NCI-H2081 (cell line): Measurements from ENCODE around the gene IFT52.
A peak's percentile ranks its signal among the peaks of the same experiment; 100 is the strongest.
"Not testable (repeated sequence)": the region's sequence is repeated elsewhere in the genome, so short reads cannot be mapped to it uniquely, and the experiment has no call there.

Experiments used
- DNase-seq, 2 experiments: peaks; one replicate each; lab custom pipeline; 2025; lab: John Stamatoyannopoulos, UW

IFT52 gene

GRCh38 chr20:43651650-43652184 is 61.0 kb downstream of the IFT52 start:
- DNase-seq: not testable (repeated sequence)

DNA sequence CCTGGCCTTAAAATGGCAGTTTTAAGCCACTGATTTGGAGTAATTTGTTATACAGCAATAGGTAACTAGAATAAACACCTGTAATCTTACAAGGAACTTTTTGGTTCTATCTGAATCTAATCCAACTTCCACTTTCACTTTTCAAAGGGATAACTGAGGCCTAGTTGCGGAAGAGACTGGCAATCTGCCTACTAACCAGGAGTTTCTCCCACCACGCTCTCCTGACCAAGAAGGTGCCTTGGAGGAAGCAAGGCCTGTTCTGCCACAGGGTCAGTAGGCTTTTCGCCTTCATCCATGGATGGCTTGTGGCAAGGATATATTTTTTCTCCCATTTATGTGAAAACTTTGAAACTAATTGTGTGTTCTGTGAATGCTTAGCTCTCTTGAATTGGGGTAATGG is 63.2 kb downstream of the IFT52 start:
- DNase-seq: no peak

DNA sequence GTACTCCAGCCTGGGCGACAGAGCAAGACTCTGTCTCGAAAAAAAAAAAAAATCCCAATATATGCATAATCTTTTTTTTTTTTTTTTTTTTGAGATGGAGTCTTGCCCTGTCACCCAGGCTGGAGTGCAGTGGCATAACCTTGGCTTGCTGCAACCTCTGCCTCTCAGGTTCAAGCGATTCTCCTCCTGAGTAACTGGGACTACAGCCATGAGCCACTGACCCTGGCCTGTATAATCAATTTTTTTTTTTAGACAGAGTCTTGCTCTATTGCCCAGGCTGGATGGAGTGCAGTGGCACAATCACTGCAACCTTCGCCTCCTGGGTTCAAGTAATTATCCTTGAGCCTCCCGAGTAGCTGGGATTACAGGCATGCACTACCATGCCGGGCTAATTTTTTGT is 64.4 kb downstream of the IFT52 start:
- DNase-seq: not testable (repeated sequence)

DNA sequence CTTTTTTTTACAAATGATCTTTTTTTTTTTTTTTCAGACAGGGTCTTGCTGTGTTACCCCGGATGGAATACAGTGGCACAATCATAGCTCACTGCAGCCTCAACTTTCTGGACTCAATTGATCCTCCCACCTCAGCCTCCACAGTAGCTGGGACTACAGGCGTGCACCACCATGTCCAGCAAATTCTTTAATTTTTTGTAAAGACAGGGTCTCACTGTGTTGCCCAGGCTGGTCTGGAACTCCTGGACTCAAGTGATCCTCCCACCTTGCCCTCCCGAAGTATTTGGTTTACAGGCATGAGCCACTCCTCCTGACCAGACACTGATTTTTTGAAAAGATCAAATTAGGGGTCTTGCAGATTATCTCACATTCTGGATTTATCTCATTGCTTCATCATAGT is 65.2 kb downstream of the IFT52 start:
- no peak for DNase-seq

DNA sequence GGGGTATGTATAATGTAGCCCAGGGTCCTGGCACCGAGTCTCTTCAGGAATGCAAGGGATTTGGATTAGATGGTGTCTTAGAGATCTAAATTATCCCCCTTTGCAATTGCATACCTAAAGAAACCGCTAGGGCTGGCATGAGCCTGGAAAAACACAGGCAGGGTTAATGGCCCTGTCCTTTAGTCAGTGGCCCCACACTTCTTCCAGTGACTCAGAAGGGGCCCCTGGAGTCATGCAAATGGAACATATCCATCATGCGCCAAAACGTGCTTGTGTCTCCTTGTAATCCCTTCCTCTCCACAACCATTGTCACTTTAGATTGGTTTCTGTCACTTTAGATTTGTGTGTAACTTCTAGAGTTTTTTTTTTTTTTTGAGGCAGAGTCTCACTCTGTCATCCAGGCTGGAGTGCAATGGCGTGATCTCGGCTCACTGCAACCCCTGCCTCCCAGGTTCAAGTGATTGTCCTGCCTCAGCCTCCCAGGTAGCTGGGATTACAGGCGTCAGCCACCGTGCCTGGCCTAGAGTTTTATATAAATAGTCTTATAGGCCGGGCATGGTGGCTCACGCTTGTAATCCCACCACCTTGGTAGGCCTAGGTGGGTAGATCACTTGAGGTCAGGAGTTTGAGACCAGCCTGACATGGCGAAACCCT is 67.5 kb downstream of the IFT52 start:
- no peak for DNase-seq

GRCh38 chr20:43658723-43659419 is 68.1 kb downstream of the IFT52 start:
- DNase-seq: no peak

- DNase-seq: no peak
Measured at GRCh38 chr20:43662943-43663655, 72.4 kb downstream of the IFT52 start.

DNA sequence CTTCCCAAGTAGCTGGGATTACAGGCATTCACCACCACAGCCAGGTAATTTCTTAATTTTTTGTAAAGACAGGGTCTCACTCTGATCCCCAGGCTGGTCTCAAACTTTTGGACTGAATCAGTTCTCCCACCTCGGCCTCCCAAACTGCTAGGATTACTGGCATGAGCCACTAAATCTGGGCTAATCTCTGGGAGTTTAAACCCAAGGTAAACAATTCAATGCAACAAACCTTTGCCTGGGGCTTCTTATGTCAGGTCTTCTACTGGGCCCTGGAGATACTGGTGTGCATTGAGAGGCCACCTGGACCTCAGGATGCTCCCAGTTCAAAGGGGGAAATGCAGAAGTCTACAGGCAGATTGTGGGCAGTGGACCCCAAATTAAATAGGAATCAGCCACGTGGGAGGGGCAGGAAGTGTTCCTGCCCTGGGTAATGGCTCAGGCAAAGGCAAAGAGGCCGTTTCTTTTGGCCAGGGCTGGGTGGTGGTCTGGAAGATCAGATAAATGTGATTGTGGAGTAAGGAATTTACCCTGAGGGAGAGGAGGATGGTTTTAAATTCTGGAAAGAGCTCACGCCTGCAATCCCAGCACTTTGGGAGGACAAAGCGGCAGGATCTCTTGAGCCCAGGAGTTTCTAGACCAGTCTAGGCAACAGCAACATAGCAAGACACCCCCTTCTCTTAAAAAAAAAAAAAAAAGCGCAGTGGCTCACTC is 74.9 kb downstream of the IFT52 start:
- DNase-seq: no peak

- DNase-seq: peak; percentile 60 to 62
Measured at GRCh38 chr20:43666376-43667328, 75.9 kb downstream of the IFT52 start, which contains the start of gene MYBL2. Gene MYBL2 (plus strand): TSS chr20:43667114. CDS start chr20:43667284, 170 bp downstream.

GRCh38 chr20:43667341-43668132 is 76.8 kb downstream of the IFT52 start:
- DNase-seq: peak in 1 of 2 experiments; percentile 23

DNA sequence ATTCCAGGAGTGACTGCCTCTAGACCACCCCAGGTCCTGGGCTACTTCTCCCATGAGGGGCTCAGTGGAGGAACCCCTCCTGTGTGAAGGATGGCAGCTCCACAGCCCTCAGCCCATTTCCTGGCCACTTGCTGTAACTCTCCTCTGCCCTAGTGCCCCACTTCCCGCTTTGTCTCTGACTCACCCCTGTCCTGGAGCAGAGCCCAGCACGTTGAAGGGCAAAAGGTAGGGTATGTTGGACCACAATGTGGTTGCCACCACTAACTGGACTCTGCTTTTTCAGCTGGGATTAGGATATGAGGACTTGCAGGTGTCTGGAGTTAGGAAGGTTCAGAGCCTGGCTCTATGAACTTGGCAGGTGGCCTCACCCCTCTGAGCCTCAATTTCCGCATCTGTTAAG is 78.6 kb downstream of the IFT52 start:
- no peak for DNase-seq

- DNase-seq: no peak
Measured at GRCh38 chr20:43670423-43670822, 79.7 kb downstream of the IFT52 start.

GRCh38 chr20:43676368-43676767 is 85.6 kb downstream of the IFT52 start:
- DNase-seq: no peak

DNA sequence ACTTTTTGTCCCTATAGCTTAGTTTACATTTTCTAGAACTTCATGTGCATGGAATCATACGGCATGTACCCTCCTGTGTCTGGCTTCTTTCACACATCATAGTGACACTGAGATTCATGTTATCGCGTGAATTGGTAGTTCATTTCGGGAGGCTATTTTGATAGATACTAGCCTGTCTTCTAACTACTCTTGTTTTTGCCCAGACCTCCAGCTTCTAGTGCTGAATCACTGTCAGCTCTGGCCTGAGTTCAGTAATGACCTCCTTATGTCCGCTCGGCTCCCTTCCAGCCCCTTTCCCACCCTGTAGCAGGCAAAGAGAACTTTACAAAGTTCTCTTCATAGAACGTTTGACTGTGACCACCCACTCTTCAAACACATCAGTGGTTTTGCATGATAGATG is 90.2 kb downstream of the IFT52 start:
- DNase-seq: no peak

DNA sequence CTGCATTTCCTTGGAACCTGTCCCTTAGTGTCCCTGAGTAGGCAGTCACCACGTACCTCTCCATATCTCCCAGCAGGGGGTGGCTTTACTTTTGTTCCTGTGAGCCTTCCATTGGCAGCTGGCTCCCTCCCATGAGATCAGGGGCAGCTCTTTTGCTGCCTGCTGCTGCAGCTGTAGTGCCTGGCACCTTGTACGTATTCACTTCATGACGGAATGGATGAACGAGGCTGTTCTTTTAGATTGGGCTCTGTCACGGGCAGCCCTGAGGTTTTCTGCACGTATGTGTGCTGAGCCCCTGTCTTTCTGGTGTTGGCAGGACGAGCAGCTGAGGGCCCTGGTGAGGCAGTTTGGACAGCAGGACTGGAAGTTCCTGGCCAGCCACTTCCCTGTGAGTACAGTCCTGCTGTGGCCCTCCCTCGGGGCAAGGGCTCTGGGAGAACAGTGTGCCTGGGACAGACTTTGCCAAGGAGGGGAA is 90.8 kb downstream of the IFT52 start:
- DNase-seq: peak; percentile 18 to 57

GRCh38 chr20:43681991-43682410 is 91.3 kb downstream of the IFT52 start:
- DNase-seq: peak in 1 of 2 experiments; percentile 63

DNA sequence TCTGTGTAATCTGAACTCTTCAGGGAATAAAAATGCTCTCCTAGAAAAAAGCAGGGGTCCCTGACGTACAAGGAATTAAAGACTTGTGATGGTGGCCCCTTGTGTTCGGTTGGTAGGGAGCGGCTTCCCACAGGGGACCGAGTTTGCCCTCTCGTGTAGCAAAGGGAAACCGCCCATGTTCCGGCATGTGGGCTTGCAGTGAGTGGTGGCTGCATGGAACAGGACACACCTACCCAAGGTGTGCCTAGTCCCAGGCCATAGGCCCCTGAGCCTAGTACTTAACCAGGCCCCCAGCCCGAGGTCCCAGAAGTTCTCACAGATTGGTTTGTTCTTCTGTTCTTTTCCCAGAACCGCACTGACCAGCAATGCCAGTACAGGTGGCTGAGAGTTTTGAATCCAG is 91.7 kb downstream of the IFT52 start:
- DNase-seq: no peak

- DNase-seq: no peak
Measured at GRCh38 chr20:43686820-43687219, 96.1 kb downstream of the IFT52 start.

GRCh38 chr20:43689165-43689564 is 98.4 kb downstream of the IFT52 start:
- DNase-seq: no peak
